HG02870 (cell line): ENCODE measurements around the gene CDH16.
"Not testable (repeated sequence)": the region's sequence is repeated elsewhere in the genome, so short reads cannot be mapped to it uniquely, and the experiment has no call there.

Source experiments
- ATAC-seq: cut with Tn5 transposase; IDR thresholded peaks from one replicate; pipeline ENCODE4 v1.9.1; 2021; ENCODE audit warnings: mild to moderate bottlenecking, moderate library complexity; ENCODE audit not compliant: unreplicated experiment

Gene CDH16

DNA sequence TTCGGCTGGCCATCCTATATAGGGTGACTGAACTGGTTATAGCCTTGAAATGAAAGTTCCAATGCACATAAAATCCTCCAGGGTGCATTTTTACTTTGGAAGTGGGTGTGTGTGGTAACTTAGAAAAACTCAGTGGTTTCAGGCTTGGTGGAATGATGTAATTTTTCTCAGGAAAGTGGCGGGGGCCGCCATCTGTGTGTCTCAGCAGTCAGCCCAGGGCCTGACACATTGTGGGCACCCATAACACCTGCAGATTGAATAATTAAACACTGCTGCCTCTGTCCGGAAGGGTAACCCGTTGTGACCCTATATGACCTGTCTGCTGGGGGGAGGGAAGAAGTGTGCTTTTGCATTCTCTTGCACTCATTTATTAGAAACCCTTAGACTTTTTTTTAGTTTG lies 40.6 kb downstream of the CDH16 start:
- ATAC-seq = no peak

DNA sequence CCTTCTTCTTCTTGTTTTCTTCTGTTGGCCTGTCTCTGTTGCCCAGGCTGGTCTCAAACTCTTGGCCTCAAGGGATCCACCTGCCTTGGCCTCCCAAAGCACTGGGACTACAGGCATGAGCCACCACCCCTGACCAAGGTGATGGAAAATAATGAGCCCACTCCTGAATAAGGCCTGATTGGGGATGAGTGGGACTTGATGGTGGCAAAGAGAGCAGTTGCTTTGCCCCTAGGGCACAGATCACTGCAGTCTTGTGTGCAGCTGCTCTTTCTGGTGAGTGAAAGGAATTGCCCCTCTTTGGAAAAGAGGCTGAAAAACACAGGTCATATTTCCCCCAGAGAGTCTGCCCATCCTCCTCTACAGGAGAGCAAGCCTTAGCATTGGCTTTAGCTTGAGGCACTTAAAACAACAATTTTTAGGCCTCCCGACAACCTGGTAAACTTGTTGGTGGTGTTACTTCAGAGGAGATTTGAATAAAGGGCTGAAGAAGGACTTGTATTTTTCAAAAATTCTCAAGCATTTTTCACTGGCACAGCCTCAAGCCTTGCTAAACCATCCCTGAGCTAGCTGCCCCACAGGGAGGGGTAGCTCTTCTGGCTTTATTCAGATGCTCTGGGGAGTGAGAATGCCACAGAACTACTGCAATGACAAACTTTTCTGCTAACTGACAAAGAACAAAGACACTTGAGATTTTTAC lies 44.5 kb downstream of the CDH16 start:
- ATAC-seq = no peak

- ATAC-seq = no peak
Measured at GRCh38 chr16:66873685-66874055, 45.0 kb downstream of the CDH16 start.

GRCh38 chr16:66872943-66873684 lies 45.6 kb downstream of the CDH16 start:
- peak; percentile 82 for ATAC-seq

DNA sequence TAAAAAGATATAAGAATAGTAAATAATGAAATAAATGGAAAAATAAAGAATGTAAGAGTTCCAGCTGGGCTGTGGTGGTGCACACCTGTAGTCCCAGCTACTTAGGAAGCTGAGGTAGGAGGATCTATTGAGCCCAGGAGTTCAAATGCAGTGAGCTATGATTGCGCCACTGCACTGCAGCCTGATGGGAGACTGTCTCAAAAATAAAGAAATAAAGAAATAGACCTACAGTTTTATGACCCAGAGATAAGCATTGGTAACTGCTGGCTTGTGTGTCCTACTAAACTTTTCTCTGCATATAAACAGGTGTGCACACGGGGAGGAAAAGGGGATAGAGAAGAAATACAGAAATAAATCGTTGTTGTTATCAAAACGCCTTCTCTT lies 46.1 kb downstream of the CDH16 start:
- ATAC-seq = no peak

GRCh38 chr16:66871840-66872239 lies 46.8 kb downstream of the CDH16 start:
- no peak for ATAC-seq

DNA sequence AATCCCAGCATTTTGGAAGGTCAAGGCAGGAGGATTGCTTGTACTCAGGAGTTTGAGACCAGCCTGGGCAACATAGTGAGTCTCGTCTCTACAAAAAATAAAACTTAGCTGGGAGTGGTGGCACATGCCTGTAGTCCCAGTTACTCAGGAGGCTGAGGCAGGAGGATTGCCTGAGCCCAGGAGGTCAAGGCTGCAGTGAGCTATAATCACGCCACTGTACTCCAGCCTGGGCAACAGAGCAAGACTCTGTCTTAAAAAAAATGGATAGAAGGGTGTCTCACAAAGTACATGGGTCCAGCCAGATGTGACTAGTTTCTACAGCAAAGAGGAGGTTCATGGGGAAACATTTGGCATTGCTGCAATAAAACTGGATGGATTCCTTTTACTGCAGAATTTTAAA lies 47.3 kb downstream of the CDH16 start:
- ATAC-seq = not testable (repeated sequence)

GRCh38 chr16:66869424-66869823 lies 49.3 kb downstream of the CDH16 start:
- no peak for ATAC-seq

DNA sequence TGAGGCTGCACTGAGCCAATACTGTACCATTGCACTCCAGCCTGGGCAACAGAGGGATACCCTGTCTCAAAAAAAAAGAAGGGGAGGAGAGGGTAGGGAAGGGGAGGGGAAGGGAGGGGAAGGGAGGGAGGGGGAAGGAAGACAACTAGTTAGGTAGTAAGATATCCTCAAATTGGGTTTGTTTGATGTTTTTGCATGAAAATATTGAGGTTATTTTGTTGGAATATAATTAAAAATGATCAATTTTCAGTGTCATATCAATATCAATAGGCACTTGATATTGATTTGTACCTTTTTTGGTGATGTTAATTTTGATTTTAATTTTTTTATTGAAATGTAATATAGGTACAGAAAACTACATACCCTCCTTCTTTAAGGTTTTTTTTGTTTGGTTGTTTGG lies 55.0 kb downstream of the CDH16 start:
- ATAC-seq = no peak

DNA sequence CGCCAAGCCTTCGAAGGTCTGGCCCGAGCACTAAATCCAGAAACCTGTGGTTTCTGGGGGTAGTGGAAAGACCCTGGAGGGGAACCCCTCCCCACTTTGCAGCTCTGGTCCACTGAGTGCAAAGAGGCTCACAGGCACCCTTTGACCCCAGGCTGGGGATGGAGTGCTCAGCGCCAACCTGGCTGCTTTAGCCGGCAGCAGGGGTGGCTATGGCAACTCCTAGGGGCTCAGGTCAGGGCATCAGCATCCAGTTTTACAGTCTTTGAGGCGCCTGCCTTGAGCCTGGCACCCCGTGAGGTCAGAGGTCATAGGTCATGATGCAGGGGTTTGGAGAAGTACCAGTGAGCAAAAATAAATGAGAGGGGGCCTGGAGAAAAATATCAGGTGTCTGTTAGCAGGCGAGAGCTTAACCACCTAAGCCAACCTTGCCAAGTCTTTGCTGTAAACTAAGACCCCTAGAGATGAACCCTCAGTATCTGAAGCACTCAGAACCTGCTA lies 56.6 kb downstream of the CDH16 start:
- ATAC-seq = no peak

DNA sequence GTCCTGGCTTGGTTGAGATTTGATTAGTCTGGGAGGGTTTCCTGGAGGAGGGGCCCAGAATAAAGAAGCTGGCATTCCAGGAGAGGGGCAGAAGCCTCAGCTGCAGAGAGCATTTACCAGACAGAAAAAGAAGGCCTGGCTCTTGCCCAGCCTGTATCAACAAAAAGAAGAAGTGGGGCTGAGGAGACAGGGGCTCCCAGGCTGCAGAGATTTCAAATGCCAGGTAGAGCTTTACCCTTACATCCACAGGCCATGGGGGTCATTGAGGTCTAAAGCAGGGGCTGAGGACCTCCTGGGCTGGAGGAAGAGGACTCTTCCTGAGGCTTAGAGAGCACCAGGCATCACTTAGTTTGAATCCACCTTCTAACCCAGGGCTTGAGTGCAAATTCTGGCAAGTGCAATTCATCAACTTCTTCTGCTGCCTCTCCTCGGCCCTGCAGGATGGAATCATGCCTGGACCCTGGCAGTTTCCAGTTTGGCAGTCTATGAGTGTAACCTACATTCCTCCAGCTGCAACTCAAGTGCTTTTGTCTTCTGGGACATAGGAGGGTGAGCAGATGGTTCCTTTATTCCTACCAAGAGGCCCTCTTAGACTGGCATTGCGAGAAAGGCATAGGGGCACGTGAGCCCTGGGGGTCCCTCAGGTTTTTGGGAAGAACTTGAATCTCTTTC lies 59.2 kb downstream of the CDH16 start:
- no peak for ATAC-seq

DNA sequence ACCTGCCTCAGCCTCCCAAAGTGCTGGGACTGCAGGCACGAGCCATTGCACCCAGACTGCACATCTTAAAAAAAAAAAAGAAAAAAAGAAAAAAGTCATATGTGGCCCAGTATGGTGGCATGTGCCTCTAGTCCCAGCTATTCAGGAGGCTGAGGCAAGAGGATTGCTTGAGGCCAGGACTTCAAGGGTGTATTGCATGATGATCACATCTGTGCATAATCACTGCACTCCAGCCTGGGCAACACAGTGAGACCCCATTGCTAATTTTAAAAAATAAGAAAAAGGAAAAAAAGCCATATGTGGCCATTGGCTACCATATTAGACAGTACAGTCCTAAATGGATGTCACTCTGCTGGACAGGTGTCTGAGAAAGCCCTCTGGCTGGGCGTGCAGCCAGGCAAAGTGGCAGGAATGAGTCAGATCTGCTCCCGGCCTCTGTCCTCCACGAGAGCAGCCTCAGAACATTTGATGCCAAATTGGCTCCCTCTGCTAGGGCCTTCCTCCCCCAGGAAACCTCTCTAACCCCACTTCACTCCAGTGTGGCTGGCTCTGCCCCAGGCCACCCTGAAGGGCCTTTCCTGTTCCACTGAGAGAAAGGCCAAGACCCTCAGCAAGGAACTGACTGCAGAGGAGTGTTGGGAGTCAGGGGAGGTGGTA lies 59.8 kb downstream of the CDH16 start:
- no peak for ATAC-seq
